ENCODE results near the gene ARSA. TPM values are rescaled to one million over a fixed set of nuclear protein-coding genes. Genes with fewer than 3 reads are reported as not detected.

ARSA gene
- total RNA-seq, 1 donor from 2014 or later, result 11.3 TPM

DNA sequence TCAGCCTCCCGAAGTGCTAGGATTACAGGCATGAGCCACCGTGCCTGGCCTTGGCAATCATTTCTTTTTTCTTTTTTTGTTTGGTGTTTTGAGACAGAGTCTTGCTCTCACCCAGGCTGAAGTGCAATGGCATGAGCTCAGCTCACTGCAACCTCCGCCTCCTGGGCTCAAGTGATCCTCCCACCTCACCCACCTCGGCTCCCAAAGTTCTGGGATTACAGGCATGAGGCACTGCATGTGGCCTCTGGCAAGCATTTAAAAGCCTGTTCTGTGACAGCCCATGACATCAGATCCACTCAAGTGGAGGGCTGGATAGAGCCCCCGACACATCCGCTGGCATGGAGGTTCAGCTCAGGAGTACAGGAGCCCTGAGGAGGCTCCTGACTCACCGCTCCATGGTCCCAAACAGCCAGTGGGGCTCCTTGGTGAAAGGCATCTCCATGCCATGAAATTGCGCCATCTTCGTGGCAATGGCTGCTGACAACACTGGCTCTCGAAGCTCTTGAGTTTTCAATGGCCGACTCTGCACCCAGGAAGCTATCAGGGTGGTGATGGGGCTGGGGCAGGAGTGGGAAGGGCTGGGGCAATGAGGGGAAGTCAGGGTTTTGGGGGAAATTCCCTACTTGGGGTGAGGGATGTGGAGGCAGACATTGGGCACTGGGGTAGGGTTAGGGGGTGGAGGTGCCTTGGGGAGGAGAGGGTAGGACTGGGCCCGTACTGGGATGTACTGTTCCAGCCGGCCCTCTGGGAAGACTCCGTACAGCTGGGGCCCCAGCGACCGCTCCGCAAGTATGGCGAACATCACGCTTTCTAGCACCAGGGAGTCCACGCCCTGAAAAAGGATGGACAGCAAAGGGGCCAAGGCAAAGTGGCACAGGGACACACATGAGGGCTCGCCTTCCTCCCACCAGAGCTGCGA is 46.7 kb downstream of the ARSA start:
- no peak for DNase-seq (ENCODE audit: low read depth in 2 of 2)

GRCh38 chr22:50579752-50580151 is 48.2 kb downstream of the ARSA start:
- DNase-seq (ENCODE audit: low read depth in 2 of 2), result no peak

DNA sequence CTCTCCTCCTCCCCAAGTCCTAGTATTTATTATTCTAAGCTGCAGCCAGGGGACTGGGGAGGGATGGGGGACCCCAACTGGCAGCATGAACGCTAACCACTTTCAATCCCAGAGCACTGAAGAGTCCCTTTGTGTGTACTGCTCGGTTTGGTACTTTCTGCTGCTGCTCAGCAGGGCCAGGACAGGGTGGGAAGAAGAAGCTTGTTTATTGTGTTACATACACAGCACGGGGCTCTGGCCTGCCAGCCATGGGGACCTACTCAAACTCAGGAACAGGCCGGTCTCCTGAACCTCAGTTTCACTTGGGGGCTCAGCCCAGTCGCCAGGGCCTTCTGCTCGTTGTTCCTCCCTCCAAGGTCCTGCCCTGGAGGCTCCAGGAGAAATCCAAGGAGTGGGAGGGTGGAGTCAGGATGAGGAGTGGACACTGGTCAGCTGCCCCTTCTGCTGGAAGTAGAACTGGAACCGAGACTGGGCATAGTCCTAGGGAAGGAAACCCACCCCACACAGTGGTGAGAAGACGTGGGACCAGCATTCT is 49.1 kb downstream of the ARSA start:
- DNase-seq (ENCODE audit: low read depth in 2 of 2), result no peak

- DNase-seq (ENCODE audit: low read depth in 2 of 2), result no peak
Observed at GRCh38 chr22:50577987-50578775, 49.8 kb downstream of the ARSA start, which contains the start of gene CPT1B. Gene CPT1B (minus strand): TSS chr22:50578427. CDS start chr22:50577915, 512 bp downstream.

GRCh38 chr22:50577697-50577986 is 50.3 kb downstream of the ARSA start:
- no peak for DNase-seq (ENCODE audit: low read depth in 2 of 2)

DNA sequence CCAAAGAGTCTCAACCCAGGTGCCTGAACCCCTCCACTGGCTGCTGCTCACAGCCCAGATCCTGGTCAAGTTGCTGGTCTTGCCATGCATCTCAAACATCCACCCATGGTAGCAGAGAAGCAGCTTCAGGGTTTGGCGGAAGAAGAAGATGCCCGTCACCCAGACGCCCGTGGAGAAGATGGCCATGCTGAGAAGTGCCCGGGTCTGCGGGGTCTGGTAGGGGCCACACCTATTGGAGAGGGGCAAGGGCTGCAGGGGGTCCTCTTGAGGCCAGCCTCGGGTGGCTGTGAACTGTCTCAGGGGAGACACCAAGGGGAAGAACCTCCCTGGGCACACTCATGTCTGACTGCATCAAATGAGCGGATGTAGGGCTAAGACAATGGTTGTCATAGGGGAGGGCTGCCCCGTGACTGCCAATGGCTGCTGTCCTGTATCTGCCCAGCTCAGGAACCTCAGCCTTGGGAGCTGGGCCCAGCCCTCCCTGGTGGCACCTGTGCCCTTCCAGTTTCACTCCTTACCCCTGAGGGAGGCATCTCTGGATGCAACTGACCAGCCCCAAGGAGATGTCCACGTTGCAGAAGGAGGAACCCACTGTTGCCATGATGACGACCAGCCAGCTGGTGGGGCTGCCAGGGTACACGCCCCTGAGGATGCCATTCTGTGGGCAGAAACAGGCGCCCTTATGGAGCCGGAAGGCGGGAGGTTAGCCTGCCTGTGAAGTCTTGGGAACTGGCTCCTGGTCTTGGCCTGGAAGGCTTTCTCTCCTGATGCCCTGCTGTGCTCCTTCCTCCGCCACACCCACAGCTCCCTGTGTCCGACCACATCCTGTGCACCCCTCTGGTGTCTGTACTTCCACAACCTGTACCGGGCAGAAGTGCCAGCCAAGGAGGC is 50.9 kb downstream of the ARSA start:
- no peak for DNase-seq (ENCODE audit: low read depth in 2 of 2)

DNA sequence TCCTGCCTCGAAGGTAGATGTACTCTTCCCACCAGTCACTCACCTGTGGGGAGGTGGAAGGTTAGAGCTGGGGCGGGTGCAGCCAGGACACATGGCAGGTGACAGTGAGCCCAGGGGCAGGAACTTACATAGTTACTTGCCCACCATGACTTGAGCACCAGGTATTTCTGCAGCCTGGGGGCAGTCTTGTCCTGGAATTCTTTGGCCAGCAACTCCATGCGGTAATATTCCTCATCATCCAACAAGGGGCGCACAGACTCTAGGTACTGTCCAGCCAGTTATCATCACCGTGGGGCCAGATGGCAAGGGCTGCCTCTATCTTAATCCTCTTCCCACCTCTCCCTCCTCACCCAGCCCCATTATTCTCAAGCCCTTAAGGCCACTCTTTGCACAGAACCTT is 51.9 kb downstream of the ARSA start:
- DNase-seq (ENCODE audit: low read depth in 2 of 2), result peak; percentile 79 to 88

- no peak for DNase-seq (ENCODE audit: low read depth in 2 of 2)
Observed at GRCh38 chr22:50575426-50575941, 52.5 kb downstream of the ARSA start.

Other genes starting within 250 kb of the ARSA start
- 19.8 and 35.3 TPM in 2 replicates for gene SBF1, start 153.1 kb downstream of the ARSA start, total RNA-seq
- gene ADM2, start 146.6 kb downstream of the ARSA start, total RNA-seq, result 0.22 and 0.99 TPM in 2 replicates
- gene MIOX, start 141.3 kb downstream of the ARSA start, total RNA-seq, result not detected in 2 replicates
- 18.7 and 27.0 TPM in 2 replicates for gene LMF2, start 120.5 kb downstream of the ARSA start, total RNA-seq
- 14.5 and 17.0 TPM in 2 replicates for gene NCAPH2, start 119.9 kb downstream of the ARSA start, total RNA-seq
- 1.3 and 2.4 TPM in 2 replicates for gene SCO2, start 102.6 kb downstream of the ARSA start, total RNA-seq
- gene TYMP, start 98.1 kb downstream of the ARSA start, total RNA-seq, result 8.9 and 19.8 TPM in 2 replicates
- gene KLHDC7B, start 82.3 kb downstream of the ARSA start, total RNA-seq, result not detected in 2 replicates
- not detected in 2 replicates for gene SYCE3, start 65.2 kb downstream of the ARSA start, total RNA-seq
- 1.5 and 5.2 TPM in 2 replicates for gene CPT1B, start 49.7 kb downstream of the ARSA start, total RNA-seq
- gene CHKB, start 45.3 kb downstream of the ARSA start, total RNA-seq, result 20.5 and 25.4 TPM in 2 replicates
- 0.20 and 0.22 TPM in 2 replicates for gene MAPK8IP2, start 27.4 kb downstream of the ARSA start, total RNA-seq
- 7.6 and 11.5 TPM in 2 replicates for gene SHANK3, start 44.7 kb upstream of the ARSA start, total RNA-seq
- under 0.01 and 0.20 TPM in 2 replicates for gene ACR, start 110.1 kb upstream of the ARSA start, total RNA-seq
- 2.0 and 6.2 TPM in 2 replicates for gene RABL2B, start 155.5 kb upstream of the ARSA start, total RNA-seq